Chondrocyte (in vitro differentiated cells): Measurements from ENCODE around the gene PLPPR1. TPM values are rescaled to one million over a fixed set of nuclear protein-coding genes. Genes with fewer than 3 reads are reported as not detected.

ENCODE experiments used
- DNase-seq: peaks from one replicate; pipeline ENCODE4 v3.0.0; 2021; ENCODE audit warnings: mixed read lengths, low spot score
- H3K27ac Mint-ChIP-seq: one replicate; pipeline ENCODE4 v1.8.0; 2021; ENCODE audit warnings: mild to moderate bottlenecking, moderate library complexity, mixed read lengths; ENCODE audit not compliant: unreplicated experiment
- H3K27me3 Mint-ChIP-seq: 2 replicates; pipeline ENCODE4 v1.8.0; 2021; ENCODE audit warnings: low read depth, mixed read lengths
- H3K36me3 Mint-ChIP-seq: 2 replicates; pipeline ENCODE4 v1.8.0; 2021; ENCODE audit warnings: low read depth, mixed read lengths
- H3K4me1 Mint-ChIP-seq: 2 replicates; pipeline ENCODE4 v1.8.0; 2021; ENCODE audit warnings: low read depth, mild to moderate bottlenecking, mixed read lengths
- H3K4me3 Mint-ChIP-seq: one replicate; pipeline ENCODE4 v1.8.0; 2021; ENCODE audit warnings: mild to moderate bottlenecking, moderate library complexity, mixed read lengths; ENCODE audit not compliant: unreplicated experiment
- H3K9me3 Mint-ChIP-seq: 2 replicates; pipeline ENCODE4 v1.8.0; 2021; ENCODE audit warnings: low read depth, mixed read lengths
- CTCF ChIP-seq: fragments of 200-600 bp; sonication (generic); IDR thresholded peaks from 2 replicates; pipeline ENCODE4 v1.5.0; 2021; ENCODE audit warnings: antibody characterized with exemption, mild to moderate bottlenecking, moderate library complexity
- total RNA-seq: library from RNA; stranded (reverse); gene quantifications from 3 replicates; pipeline ENCODE4 v1.2.1, GENCODE V29; 2021

Gene PLPPR1
- total RNA-seq, 1 donor from 2014 or later, result not detected

- no peak overlapping the region for H3K27ac Mint-ChIP-seq
- H3K27me3 Mint-ChIP-seq, result peaks cover 3% of the 10 kb centered on the region
- H3K36me3 Mint-ChIP-seq, result no peaks in the 10 kb centered on the region
- TF ChIP-seq CTCF, result no peak
- no peak overlapping the region for H3K4me3 Mint-ChIP-seq
- H3K4me1 Mint-ChIP-seq, result no peaks in the 10 kb centered on the region
- DNase-seq, result no peak
- H3K9me3 Mint-ChIP-seq, result no peaks in the 10 kb centered on the region
Measured at GRCh38 chr9:101062686-101063085, 34.2 kb downstream of the PLPPR1 start.

- Mint-ChIP-seq H3K4me3 (no peak overlapping the region), H3K27ac (no peak overlapping the region), H3K27me3 (peaks cover 3% of the 10 kb centered on the region), H3K9me3 (no peaks in the 10 kb centered on the region), H3K36me3 (no peaks in the 10 kb centered on the region), H3K4me1 (no peaks in the 10 kb centered on the region)
- DNase-seq, result no peak
- TF ChIP-seq CTCF, result no peak
Measured at GRCh38 chr9:101063192-101063591, 34.7 kb downstream of the PLPPR1 start.

- H3K36me3 Mint-ChIP-seq, result no peaks in the 10 kb centered on the region
- H3K27ac Mint-ChIP-seq, result no peak overlapping the region
- TF ChIP-seq CTCF, result no peak
- H3K27me3 Mint-ChIP-seq, result peaks cover 3% of the 10 kb centered on the region
- H3K4me3 Mint-ChIP-seq, result no peak overlapping the region
- H3K4me1 Mint-ChIP-seq, result no peaks in the 10 kb centered on the region
- no peak for DNase-seq
- no peaks in the 10 kb centered on the region for H3K9me3 Mint-ChIP-seq
Measured at GRCh38 chr9:101064206-101064605, 35.7 kb downstream of the PLPPR1 start.

- Mint-ChIP-seq H3K36me3 (no peaks in the 10 kb centered on the region), H3K27ac (no peak overlapping the region), H3K27me3 (peaks cover 1% of the 10 kb centered on the region), H3K4me1 (no peaks in the 10 kb centered on the region), H3K4me3 (no peak overlapping the region), H3K9me3 (no peaks in the 10 kb centered on the region)
- TF ChIP-seq CTCF, result no peak
- no peak for DNase-seq
Measured at GRCh38 chr9:101065930-101066329, 37.4 kb downstream of the PLPPR1 start.

- H3K9me3 Mint-ChIP-seq, result no peaks in the 10 kb centered on the region
- no peak for TF ChIP-seq CTCF
- H3K4me1 Mint-ChIP-seq, result no peaks in the 10 kb centered on the region
- DNase-seq, result no peak
- H3K36me3 Mint-ChIP-seq, result no peaks in the 10 kb centered on the region
- no peak overlapping the region for H3K27ac Mint-ChIP-seq
- H3K4me3 Mint-ChIP-seq, result no peak overlapping the region
- peaks cover 4% of the 10 kb centered on the region for H3K27me3 Mint-ChIP-seq
Measured at GRCh38 chr9:101068696-101069095, 40.2 kb downstream of the PLPPR1 start.
